GM12878 (cell line): Measurements from ENCODE around the gene CHD6. TPM values are rescaled to one million over a fixed set of nuclear protein-coding genes. Genes with fewer than 3 reads are reported as not detected.

ENCODE experiments used
- BCL3 ChIP-seq: IDR thresholded peaks from 2 replicates; pipeline ENCODE4 v1.6.1; 2011; ENCODE audit warnings: borderline replicate concordance, low read depth, mild to moderate bottlenecking, moderate library complexity, low read length; ENCODE audit not compliant: insufficient read depth, poor library complexity, severe bottlenecking
- BRCA1 ChIP-seq: IDR thresholded peaks from 2 replicates; pipeline ENCODE4 v1.6.1; 2011; ENCODE audit warnings: low read depth, low read length, improper control_type of control experiment
- CTCF ChIP-seq, 3 experiments: IDR thresholded peaks in 2 of 3; conservative IDR thresholded peaks in 1 of 3; 2 replicates each; pipeline ENCODE4 v1.5.1; 2011; ENCODE audit warnings: low read depth in 3 of 3, low read length in 3 of 3, mild to moderate bottlenecking in 3 of 3, control low read depth in 2 of 3, moderate library complexity in 2 of 3, inconsistent platforms in 1 of 3, mixed read lengths in 1 of 3; ENCODE audit not compliant: control insufficient read depth in 2 of 3, insufficient read depth in 1 of 3; ENCODE audit errors: extremely low read depth in 1 of 3
- IKZF1 ChIP-seq: fragments of 450-650 bp; conservative IDR thresholded peaks from 2 replicates; pipeline ENCODE4 v1.6.1; 2017; ENCODE audit warnings: antibody characterized with exemption, mild to moderate bottlenecking
- MYC ChIP-seq: IDR thresholded peaks from 2 replicates; pipeline ENCODE4 v1.6.1; 2011; ENCODE audit warnings: mild to moderate bottlenecking, low read length, moderate library complexity, inconsistent platforms; ENCODE audit not compliant: insufficient read depth, insufficient replicate concordance, insufficient read length, severe bottlenecking
- NFYA ChIP-seq: IDR thresholded peaks from 2 replicates; pipeline ENCODE4 v1.6.1; 2011; ENCODE audit warnings: low read depth, mild to moderate bottlenecking, low read length, improper control_type of control experiment, borderline replicate concordance
- TARDBP ChIP-seq: IDR thresholded peaks from 2 replicates; pipeline ENCODE4 v1.6.1; 2016; ENCODE audit warnings: borderline replicate concordance
- polyA plus RNA-seq, 11 experiments: library from polyadenylated mRNA; depleted of rRNA in 4 of 11; unstranded in 6 of 11; stranded (reverse) in 5 of 11; fragments of >200 nt; fragmentation: Nextera tagmentation in 4 of 11; fragmentation: Illumina TruSeq in 1 of 11; extraction: Ambion mirVana in 4 of 11; extraction: Trizol in 1 of 11; gene quantifications; 1 replicate in 1 of 11; 2 replicates in 10 of 11; pipeline versions ENCODE4 v1.2.1 to v1.2.3, GENCODE V29; 2011 to 2016; ENCODE audit warnings: inconsistent platforms in 2 of 11, missing spikeins in 2 of 11, low read depth in 1 of 11
- total RNA-seq, 4 experiments: library from RNA; depleted of rRNA in 3 of 4; stranded (reverse); fragments of >200 nt in 3 of 4; fragmentation: Illumina TruSeq in 1 of 4; extraction: Trizol in 1 of 4; gene quantifications; 2 replicates each; pipeline versions ENCODE4 v1.2.1 to v1.2.3, GENCODE V29; 2013 to 2021

Gene CHD6
- total and polyA plus RNA-seq, 10 of the 15 experiments (the other 5 are each of a cell fraction or from before 2014, with no cell fraction given), result 4.3 to 25.5 (median 17.1) TPM

DNA sequence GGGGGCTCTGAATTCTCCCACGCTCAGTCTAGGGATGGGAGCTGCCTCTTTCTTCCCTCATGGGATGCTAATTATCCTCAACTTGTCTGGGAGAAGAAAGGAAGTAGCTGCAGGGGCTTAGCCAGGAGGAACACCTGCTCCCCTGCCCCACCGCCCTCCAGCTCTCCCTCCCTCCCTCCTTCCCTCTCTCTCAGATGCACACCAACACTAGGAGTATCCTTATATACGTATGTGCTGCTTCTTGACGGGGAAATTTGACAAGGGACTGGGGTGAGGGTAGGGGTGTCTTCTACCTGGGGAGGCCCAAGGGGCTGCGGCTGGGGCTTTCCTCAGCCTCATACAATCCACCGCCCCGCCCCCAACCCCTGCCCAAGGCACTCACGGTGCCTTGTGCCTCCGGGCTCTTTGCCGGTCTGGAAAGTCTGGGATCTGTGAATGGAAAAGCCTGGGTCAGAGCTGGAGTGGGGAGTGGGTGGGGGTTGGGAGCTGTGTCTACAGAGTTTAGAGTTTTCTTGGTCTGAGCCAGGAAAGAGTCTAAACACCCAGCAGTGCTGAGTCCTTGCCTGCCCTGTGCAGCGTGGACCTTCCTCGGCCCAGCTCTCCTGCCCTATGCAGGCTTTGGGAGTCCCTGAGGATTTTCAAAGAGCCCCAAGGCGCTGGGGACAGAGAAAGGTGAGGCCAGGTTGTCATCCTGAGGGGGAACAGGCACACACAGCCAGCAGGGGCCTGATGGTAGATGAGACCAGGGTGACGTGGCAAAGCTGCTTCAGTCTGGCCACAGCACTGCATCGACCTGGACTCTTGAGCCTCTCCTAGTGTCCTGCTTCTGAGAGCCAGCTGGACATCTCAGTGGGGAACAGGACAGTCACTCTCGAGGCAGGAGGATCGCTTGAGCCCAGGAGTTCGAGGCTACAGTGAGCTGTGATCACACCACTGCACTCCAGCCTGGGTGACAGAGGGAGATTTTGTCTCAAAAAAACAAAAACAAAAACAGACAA is 222.2 kb downstream of the CHD6 start (continued):
- TF ChIP-seq CTCF (IDR thresholded peaks at IDR 0.05 in 2 of 3, conservative IDR thresholded peaks at IDR 0.05 in 1 of 3; ENCODE audit: control insufficient read depth in 2 of 3, extremely low read depth in 1 of 3, insufficient read depth in 1 of 3, low read depth in 3 of 3, low read length in 3 of 3) (no peak), BCL3 (no peak), TARDBP (no peak), BRCA1 (no peak), MYC (no peak), IKZF1 (no peak), NFYA (no peak)
- TF ChIP-seq, all 136 proteins: peak for 0
